Measurements from ENCODE around the gene NEK2. TPM values are rescaled to one million over a fixed set of nuclear protein-coding genes. Genes with fewer than 3 reads are reported as not detected.
"Not testable (repeated sequence)": the region's sequence is repeated elsewhere in the genome, so short reads cannot be mapped to it uniquely, and the experiment has no call there.

Gene NEK2
- total RNA-seq, 1 donor from 2014 or later, result 3.1 TPM

- no peaks in the 10 kb centered on the region for H3K9me3 ChIP-seq (ENCODE audit: control insufficient read depth in 3 of 3, low read length in 3 of 3)
- H3K4me3 ChIP-seq (ENCODE audit: low read length in 3 of 3), result no peak overlapping the region
- no peaks in the 10 kb centered on the region for H3K36me3 ChIP-seq (ENCODE audit: control insufficient read depth in 3 of 3, insufficient read depth in 3 of 3, low read length in 3 of 3)
- H3K27ac ChIP-seq (ENCODE audit: low read depth, low read length), result no peak overlapping the region
- no peaks in the 10 kb centered on the region for H3K27me3 ChIP-seq (ENCODE audit: control insufficient read depth in 3 of 3, insufficient read depth in 3 of 3, low read length in 3 of 3)
- H3K9ac ChIP-seq (ENCODE audit: low read depth in 1 of 3, low read length in 3 of 3), result no peak overlapping the region
- H3K4me1 ChIP-seq (ENCODE audit: control insufficient read depth in 3 of 3, insufficient read depth in 3 of 3, low read length in 3 of 3), result peaks cover 0 to 5% (median 0%) of the 10 kb centered on the region in 3 donors
These were observed 21.9 kb upstream of the NEK2 start for GRCh38 chr1:211697356-211697755.

- no peaks in the 10 kb centered on the region for H3K27me3 ChIP-seq (ENCODE audit: control insufficient read depth in 3 of 3, insufficient read depth in 3 of 3, low read length in 3 of 3)
- H3K4me3 ChIP-seq (ENCODE audit: low read length in 3 of 3), result no peak overlapping the region
- no peaks in the 10 kb centered on the region for H3K36me3 ChIP-seq (ENCODE audit: control insufficient read depth in 3 of 3, insufficient read depth in 3 of 3, low read length in 3 of 3)
These were observed 19.9 kb upstream of the NEK2 start for GRCh38 chr1:211695135-211695816.

GRCh38 chr1:211693911-211694310 lies 18.5 kb upstream of the NEK2 start:
- not testable (repeated sequence) for H3K9me3 ChIP-seq (ENCODE audit: control insufficient read depth in 3 of 3, low read length in 3 of 3); H3K9ac ChIP-seq (ENCODE audit: low read depth in 1 of 3, low read length in 3 of 3); H3K36me3 ChIP-seq (ENCODE audit: control insufficient read depth in 3 of 3, insufficient read depth in 3 of 3, low read length in 3 of 3); H3K4me1 ChIP-seq (ENCODE audit: control insufficient read depth in 3 of 3, insufficient read depth in 3 of 3, low read length in 3 of 3); H3K27ac ChIP-seq (ENCODE audit: low read depth, low read length); H3K27me3 ChIP-seq (ENCODE audit: control insufficient read depth in 3 of 3, insufficient read depth in 3 of 3, low read length in 3 of 3); H3K4me3 ChIP-seq (ENCODE audit: low read length in 3 of 3)

More at GRCh38 chr1:211695135-211695816, 19.9 kb upstream of the NEK2 start:
- Histone ChIP-seq H3K4me1 (ENCODE audit: control insufficient read depth in 3 of 3, insufficient read depth in 3 of 3, low read length in 3 of 3) (peaks cover 0 to 5% (median 0%) of the 10 kb centered on the region in 3 donors), H3K9ac (ENCODE audit: low read depth in 1 of 3, low read length in 3 of 3) (no peak overlapping the region), H3K27ac (ENCODE audit: low read depth, low read length) (no peak overlapping the region), H3K9me3 (ENCODE audit: control insufficient read depth in 3 of 3, low read length in 3 of 3) (no peaks in the 10 kb centered on the region)

- H3K4me3 ChIP-seq (ENCODE audit: low read length in 3 of 3), result no peak overlapping the region
- H3K27ac ChIP-seq (ENCODE audit: low read depth, low read length), result no peak overlapping the region
- no peaks in the 10 kb centered on the region for H3K4me1 ChIP-seq (ENCODE audit: control insufficient read depth in 3 of 3, insufficient read depth in 3 of 3, low read length in 3 of 3)
- no peaks in the 10 kb centered on the region for H3K9me3 ChIP-seq (ENCODE audit: control insufficient read depth in 3 of 3, low read length in 3 of 3)
- H3K36me3 ChIP-seq (ENCODE audit: control insufficient read depth in 3 of 3, insufficient read depth in 3 of 3, low read length in 3 of 3), result no peaks in the 10 kb centered on the region
- peaks cover 0 to 5% (median 0%) of the 10 kb centered on the region in 3 donors for H3K27me3 ChIP-seq (ENCODE audit: control insufficient read depth in 3 of 3, insufficient read depth in 3 of 3, low read length in 3 of 3)
- H3K9ac ChIP-seq (ENCODE audit: low read depth in 1 of 3, low read length in 3 of 3), result no peak overlapping the region
These were observed 13.0 kb upstream of the NEK2 start for GRCh38 chr1:211688421-211688820.

- no peak overlapping the region for H3K9ac ChIP-seq (ENCODE audit: low read depth in 1 of 3, low read length in 3 of 3)
- H3K4me3 ChIP-seq (ENCODE audit: low read length in 3 of 3), result no peak overlapping the region
- H3K36me3 ChIP-seq (ENCODE audit: control insufficient read depth in 3 of 3, insufficient read depth in 3 of 3, low read length in 3 of 3), result no peaks in the 10 kb centered on the region
- no peak overlapping the region for H3K27ac ChIP-seq (ENCODE audit: low read depth, low read length)
- H3K27me3 ChIP-seq (ENCODE audit: control insufficient read depth in 3 of 3, insufficient read depth in 3 of 3, low read length in 3 of 3), result peaks cover 0 to 5% (median 0%) of the 10 kb centered on the region in 3 donors
- H3K9me3 ChIP-seq (ENCODE audit: control insufficient read depth in 3 of 3, low read length in 3 of 3), result no peaks in the 10 kb centered on the region
- no peaks in the 10 kb centered on the region for H3K4me1 ChIP-seq (ENCODE audit: control insufficient read depth in 3 of 3, insufficient read depth in 3 of 3, low read length in 3 of 3)
These were observed 12.2 kb upstream of the NEK2 start for GRCh38 chr1:211687462-211688215.

- Histone ChIP-seq H3K9me3 (ENCODE audit: control insufficient read depth in 3 of 3, low read length in 3 of 3) (no peaks in the 10 kb centered on the region), H3K27me3 (ENCODE audit: control insufficient read depth in 3 of 3, insufficient read depth in 3 of 3, low read length in 3 of 3) (peaks cover 0 to 5% (median 0%) of the 10 kb centered on the region in 3 donors), H3K36me3 (ENCODE audit: control insufficient read depth in 3 of 3, insufficient read depth in 3 of 3, low read length in 3 of 3) (no peaks in the 10 kb centered on the region), H3K9ac (ENCODE audit: low read depth in 1 of 3, low read length in 3 of 3) (no peak overlapping the region), H3K27ac (ENCODE audit: low read depth, low read length) (no peak overlapping the region), H3K4me3 (ENCODE audit: low read length in 3 of 3) (no peak overlapping the region), H3K4me1 (ENCODE audit: control insufficient read depth in 3 of 3, insufficient read depth in 3 of 3, low read length in 3 of 3) (no peaks in the 10 kb centered on the region)
These were observed 10.4 kb upstream of the NEK2 start for GRCh38 chr1:211685823-211686222.

GRCh38 chr1:211684791-211685190 lies 9.4 kb upstream of the NEK2 start:
- H3K9me3 ChIP-seq (ENCODE audit: control insufficient read depth in 3 of 3, low read length in 3 of 3), result no peaks in the 10 kb centered on the region
- no peak overlapping the region for H3K4me3 ChIP-seq (ENCODE audit: low read length in 3 of 3)
- H3K36me3 ChIP-seq (ENCODE audit: control insufficient read depth in 3 of 3, insufficient read depth in 3 of 3, low read length in 3 of 3), result no peaks in the 10 kb centered on the region
- H3K9ac ChIP-seq (ENCODE audit: low read depth in 1 of 3, low read length in 3 of 3), result no peak overlapping the region
- no peaks in the 10 kb centered on the region for H3K4me1 ChIP-seq (ENCODE audit: control insufficient read depth in 3 of 3, insufficient read depth in 3 of 3, low read length in 3 of 3)
- H3K27me3 ChIP-seq (ENCODE audit: control insufficient read depth in 3 of 3, insufficient read depth in 3 of 3, low read length in 3 of 3), result peaks cover 0 to 5% (median 0%) of the 10 kb centered on the region in 3 donors
- no peak overlapping the region for H3K27ac ChIP-seq (ENCODE audit: low read depth, low read length)

- Histone ChIP-seq H3K9me3 (ENCODE audit: control insufficient read depth in 3 of 3, low read length in 3 of 3) (no peaks in the 10 kb centered on the region), H3K9ac (ENCODE audit: low read depth in 1 of 3, low read length in 3 of 3) (no peak overlapping the region), H3K27ac (ENCODE audit: low read depth, low read length) (no peak overlapping the region), H3K27me3 (ENCODE audit: control insufficient read depth in 3 of 3, insufficient read depth in 3 of 3, low read length in 3 of 3) (peaks cover 0 to 5% (median 0%) of the 10 kb centered on the region in 3 donors), H3K36me3 (ENCODE audit: control insufficient read depth in 3 of 3, insufficient read depth in 3 of 3, low read length in 3 of 3) (no peaks in the 10 kb centered on the region), H3K4me3 (ENCODE audit: low read length in 3 of 3) (no peak overlapping the region), H3K4me1 (ENCODE audit: control insufficient read depth in 3 of 3, insufficient read depth in 3 of 3, low read length in 3 of 3) (no peaks in the 10 kb centered on the region)
These were observed 8.9 kb upstream of the NEK2 start for GRCh38 chr1:211684331-211684730.

- peaks cover 0 to 5% (median 0%) of the 10 kb centered on the region in 3 donors for H3K27me3 ChIP-seq (ENCODE audit: control insufficient read depth in 3 of 3, insufficient read depth in 3 of 3, low read length in 3 of 3)
- no peak overlapping the region for H3K9ac ChIP-seq (ENCODE audit: low read depth in 1 of 3, low read length in 3 of 3)
- H3K36me3 ChIP-seq (ENCODE audit: control insufficient read depth in 3 of 3, insufficient read depth in 3 of 3, low read length in 3 of 3), result no peaks in the 10 kb centered on the region
- H3K4me3 ChIP-seq (ENCODE audit: low read length in 3 of 3), result no peak overlapping the region
- H3K4me1 ChIP-seq (ENCODE audit: control insufficient read depth in 3 of 3, insufficient read depth in 3 of 3, low read length in 3 of 3), result no peaks in the 10 kb centered on the region
- H3K27ac ChIP-seq (ENCODE audit: low read depth, low read length), result no peak overlapping the region
- H3K9me3 ChIP-seq (ENCODE audit: control insufficient read depth in 3 of 3, low read length in 3 of 3), result no peaks in the 10 kb centered on the region
These were observed 8.2 kb upstream of the NEK2 start for GRCh38 chr1:211683396-211684297.

Measured in skeletal muscle tissue (tissue), 4 donors.